GM15510 (cell line): ENCODE measurements around the gene POU2F1.

ENCODE experiments used
- POLR2A ChIP-seq: IDR thresholded peaks from 3 replicates; pipeline ENCODE4 v1.6.1; 2011; ENCODE audit warnings: borderline replicate concordance; ENCODE audit not compliant: insufficient read length; ENCODE audit errors: extremely low read depth

POU2F1 gene

GRCh38 chr1:167246971-167247370 is 26.3 kb downstream of the POU2F1 start:
- no peak for TF ChIP-seq POLR2A

GRCh38 chr1:167247754-167248153 is 27.1 kb downstream of the POU2F1 start:
- TF ChIP-seq POLR2A, result no peak

- no peak for TF ChIP-seq POLR2A
These were observed 28.3 kb downstream of the POU2F1 start for GRCh38 chr1:167248707-167249642.

GRCh38 chr1:167249702-167250101 is 29.0 kb downstream of the POU2F1 start:
- no peak for TF ChIP-seq POLR2A

GRCh38 chr1:167250482-167250881 is 29.8 kb downstream of the POU2F1 start:
- TF ChIP-seq POLR2A, result no peak

- TF ChIP-seq POLR2A, result no peak
These were observed 30.8 kb downstream of the POU2F1 start for GRCh38 chr1:167251472-167251871.

- TF ChIP-seq POLR2A, result no peak
These were observed 32.3 kb downstream of the POU2F1 start for GRCh38 chr1:167252986-167253385.

- no peak for TF ChIP-seq POLR2A
These were observed 38.2 kb downstream of the POU2F1 start for GRCh38 chr1:167258858-167259257.

- no peak for TF ChIP-seq POLR2A
These were observed 42.1 kb downstream of the POU2F1 start for GRCh38 chr1:167262836-167263235.

- no peak for TF ChIP-seq POLR2A
These were observed 42.7 kb downstream of the POU2F1 start for GRCh38 chr1:167263344-167263743.

- no peak for TF ChIP-seq POLR2A
These were observed 43.3 kb downstream of the POU2F1 start for GRCh38 chr1:167263819-167264464.

GRCh38 chr1:167266965-167267364 is 46.3 kb downstream of the POU2F1 start:
- TF ChIP-seq POLR2A, result no peak

- TF ChIP-seq POLR2A, result no peak
These were observed 47.7 kb downstream of the POU2F1 start for GRCh38 chr1:167268347-167268787.

- no peak for TF ChIP-seq POLR2A
These were observed 49.8 kb downstream of the POU2F1 start for GRCh38 chr1:167270349-167271092.

- no peak for TF ChIP-seq POLR2A
These were observed 51.8 kb downstream of the POU2F1 start for GRCh38 chr1:167272369-167272957.
